HG03060 (cell line): ENCODE data around the gene H2BK1.

Experiments
- ATAC-seq: cut with Tn5 transposase; IDR thresholded peaks from one replicate; pipeline ENCODE4 v1.9.1; 2021; ENCODE audit warnings: low read depth, moderate number of reproducible peaks; ENCODE audit not compliant: unreplicated experiment

The H2BK1 gene

GRCh38 chr7:151181011-151181431 is 29.3 kb downstream of the H2BK1 start:
- ATAC-seq = no peak

- ATAC-seq = no peak
These were observed 30.3 kb downstream of the H2BK1 start for GRCh38 chr7:151179946-151180345.

GRCh38 chr7:151179287-151179860 is 30.9 kb downstream of the H2BK1 start:
- ATAC-seq = no peak

GRCh38 chr7:151178831-151179230 is 31.5 kb downstream of the H2BK1 start:
- ATAC-seq = no peak

- no peak for ATAC-seq
These were observed 32.1 kb downstream of the H2BK1 start for GRCh38 chr7:151178236-151178635.

GRCh38 chr7:151177310-151177709 is 33.0 kb downstream of the H2BK1 start:
- ATAC-seq = no peak

- ATAC-seq = no peak
These were observed 33.9 kb downstream of the H2BK1 start for GRCh38 chr7:151176401-151176800.

- no peak for ATAC-seq
These were observed 34.4 kb downstream of the H2BK1 start for GRCh38 chr7:151175793-151176311.

GRCh38 chr7:151175047-151175792 is 35.1 kb downstream of the H2BK1 start:
- no peak for ATAC-seq

- no peak for ATAC-seq
These were observed 35.8 kb downstream of the H2BK1 start for GRCh38 chr7:151174246-151175046.

GRCh38 chr7:151173386-151174245 is 36.7 kb downstream of the H2BK1 start:
- ATAC-seq = no peak

GRCh38 chr7:151172273-151173141 is 37.8 kb downstream of the H2BK1 start:
- no peak for ATAC-seq

- ATAC-seq = no peak
These were observed 41.5 kb downstream of the H2BK1 start for GRCh38 chr7:151168787-151169162.

GRCh38 chr7:151168003-151168786 is 42.1 kb downstream of the H2BK1 start:
- no peak for ATAC-seq

- ATAC-seq = no peak
These were observed 42.9 kb downstream of the H2BK1 start, which contains the start of gene GBX1 for GRCh38 chr7:151167197-151167961. Gene GBX1 (minus strand): TSS chr7:151167694. CDS start chr7:151167548, 146 bp downstream.

- ATAC-seq = no peak
These were observed 43.6 kb downstream of the H2BK1 start for GRCh38 chr7:151166629-151167196.

GRCh38 chr7:151161757-151162156 is 48.5 kb downstream of the H2BK1 start:
- no peak for ATAC-seq
